HS-27A (cell line): ENCODE measurements around the gene NAGLU.
"Not testable (repeated sequence)": the region's sequence is repeated elsewhere in the genome, so short reads cannot be mapped to it uniquely, and the experiment has no call there.

Experiments used
- DNase-seq: peaks from one replicate; pipeline ENCODE4 v3.0.0-alpha.2; 2012; ENCODE audit warnings: low read depth, missing footprints

NAGLU gene

DNA sequence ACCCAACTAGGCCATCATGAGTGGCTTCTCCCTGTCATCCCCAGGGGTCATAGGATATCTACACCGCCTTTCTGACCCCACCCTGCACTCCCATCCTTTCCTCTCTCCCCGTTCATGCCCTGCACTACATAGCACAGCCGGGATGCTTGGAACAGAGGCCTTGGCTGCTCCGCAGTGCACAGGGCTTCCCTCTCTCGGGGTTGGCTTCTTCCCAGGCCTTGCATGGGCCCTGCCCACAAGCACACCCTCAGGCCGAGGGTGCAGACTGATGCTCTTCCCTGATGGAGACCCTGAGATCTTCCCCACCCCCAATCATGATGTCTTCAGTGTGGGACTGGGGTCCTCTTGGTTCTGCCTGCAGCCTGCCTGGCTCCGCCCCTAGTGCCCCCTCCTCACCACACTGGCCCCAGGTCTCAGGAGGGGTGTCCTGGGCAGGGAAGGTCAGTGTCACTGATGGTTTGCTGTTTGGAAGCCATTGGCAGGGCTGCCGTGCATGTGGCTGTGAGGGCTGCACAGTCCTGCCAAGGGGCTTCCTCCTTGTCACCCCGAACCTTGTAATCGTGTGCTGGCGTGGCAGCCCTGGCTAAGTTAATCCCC, 14.3 kb upstream of the NAGLU start:
- no peak for DNase-seq

GRCh38 chr17:42522263-42522790, 13.7 kb upstream of the NAGLU start:
- no peak for DNase-seq

- no peak for DNase-seq
These were observed 13.2 kb upstream of the NAGLU start for GRCh38 chr17:42522798-42523278.

DNA sequence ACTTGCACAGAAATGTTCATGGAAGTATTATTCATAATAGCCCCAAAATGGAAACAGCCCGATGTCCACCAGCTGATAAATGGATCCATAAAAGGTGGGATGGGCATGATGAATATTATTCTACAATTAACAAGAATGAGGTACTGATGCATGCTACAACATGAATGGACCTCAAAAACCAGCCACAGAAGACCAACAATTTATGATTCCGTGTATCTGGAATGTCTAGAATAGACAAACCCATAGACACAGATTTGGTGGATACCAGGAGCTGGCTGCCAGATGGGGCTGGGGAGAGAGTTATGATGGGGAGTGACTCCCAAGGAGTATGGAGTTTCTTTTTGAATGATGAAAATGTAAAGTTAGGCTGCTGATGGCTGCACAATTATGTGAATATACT, 10.8 kb upstream of the NAGLU start:
- no peak for DNase-seq

DNA sequence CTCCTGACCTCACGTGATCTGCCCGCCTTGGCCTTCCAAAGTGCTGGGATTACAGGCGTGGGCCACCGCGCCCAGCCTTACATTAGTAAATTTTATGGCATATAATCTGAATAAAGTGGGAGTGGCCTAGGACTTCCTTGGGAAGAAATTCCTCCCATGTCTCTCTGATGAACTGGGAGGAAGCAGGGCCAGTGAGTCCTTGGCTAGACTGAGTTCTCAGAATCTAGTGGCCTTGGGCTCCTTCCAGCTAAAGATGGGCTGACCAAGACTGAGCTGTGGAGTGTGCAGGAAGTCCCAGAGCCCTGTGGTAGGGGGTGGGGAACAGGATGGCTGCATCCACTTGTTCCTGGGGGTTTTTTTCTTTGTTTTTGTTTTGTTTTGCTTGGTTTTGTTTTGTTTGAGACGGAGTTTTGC, 10.0 kb upstream of the NAGLU start:
- no peak for DNase-seq

DNA sequence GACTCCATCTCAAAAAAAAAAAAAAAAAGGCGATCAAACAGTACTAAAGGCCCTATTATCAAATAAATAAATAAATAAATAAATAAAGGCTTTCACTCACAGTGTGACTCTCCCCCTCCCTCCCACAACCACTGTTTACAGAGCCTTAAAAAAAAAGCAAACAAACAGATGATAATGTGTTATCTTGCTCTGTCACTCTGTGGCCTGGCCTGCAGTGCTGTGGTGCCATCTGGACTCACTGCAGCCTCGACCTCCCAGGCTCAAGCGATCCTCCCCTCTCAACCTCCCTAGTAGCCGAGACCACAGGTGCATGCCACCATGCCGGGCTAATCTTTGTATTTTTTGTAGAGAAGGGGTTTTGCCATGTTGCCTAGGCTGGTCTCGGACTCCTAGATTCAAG, 8.1 kb upstream of the NAGLU start:
- DNase-seq, result no peak

- no peak for DNase-seq
These were observed 7.0 kb upstream of the NAGLU start for GRCh38 chr17:42529061-42529460.

DNA sequence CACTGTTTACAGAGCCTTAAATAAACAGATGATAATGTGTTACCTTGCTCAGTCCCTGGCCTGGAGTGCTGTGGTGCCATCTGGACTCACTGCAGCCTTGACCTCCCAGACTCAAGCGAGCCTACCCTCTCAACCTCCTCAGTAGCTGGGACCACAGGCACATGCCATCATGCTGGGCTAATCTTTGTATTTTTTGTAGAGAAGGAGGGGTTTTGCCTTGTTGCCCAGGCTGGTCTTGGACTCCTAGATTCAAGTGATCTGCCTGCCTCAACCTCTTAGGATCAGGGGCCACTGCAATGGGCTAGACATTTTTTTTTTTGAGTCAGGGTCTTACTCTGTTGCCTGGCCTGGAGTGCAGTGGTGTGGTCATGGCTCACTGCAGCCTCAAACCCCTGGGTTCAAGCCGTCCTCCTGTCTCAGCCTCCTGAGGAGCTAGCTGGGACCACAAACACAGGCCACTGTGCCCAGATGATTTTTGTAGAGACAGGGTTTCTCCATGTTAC, 5.0 kb upstream of the NAGLU start:
- DNase-seq, result no peak

DNA sequence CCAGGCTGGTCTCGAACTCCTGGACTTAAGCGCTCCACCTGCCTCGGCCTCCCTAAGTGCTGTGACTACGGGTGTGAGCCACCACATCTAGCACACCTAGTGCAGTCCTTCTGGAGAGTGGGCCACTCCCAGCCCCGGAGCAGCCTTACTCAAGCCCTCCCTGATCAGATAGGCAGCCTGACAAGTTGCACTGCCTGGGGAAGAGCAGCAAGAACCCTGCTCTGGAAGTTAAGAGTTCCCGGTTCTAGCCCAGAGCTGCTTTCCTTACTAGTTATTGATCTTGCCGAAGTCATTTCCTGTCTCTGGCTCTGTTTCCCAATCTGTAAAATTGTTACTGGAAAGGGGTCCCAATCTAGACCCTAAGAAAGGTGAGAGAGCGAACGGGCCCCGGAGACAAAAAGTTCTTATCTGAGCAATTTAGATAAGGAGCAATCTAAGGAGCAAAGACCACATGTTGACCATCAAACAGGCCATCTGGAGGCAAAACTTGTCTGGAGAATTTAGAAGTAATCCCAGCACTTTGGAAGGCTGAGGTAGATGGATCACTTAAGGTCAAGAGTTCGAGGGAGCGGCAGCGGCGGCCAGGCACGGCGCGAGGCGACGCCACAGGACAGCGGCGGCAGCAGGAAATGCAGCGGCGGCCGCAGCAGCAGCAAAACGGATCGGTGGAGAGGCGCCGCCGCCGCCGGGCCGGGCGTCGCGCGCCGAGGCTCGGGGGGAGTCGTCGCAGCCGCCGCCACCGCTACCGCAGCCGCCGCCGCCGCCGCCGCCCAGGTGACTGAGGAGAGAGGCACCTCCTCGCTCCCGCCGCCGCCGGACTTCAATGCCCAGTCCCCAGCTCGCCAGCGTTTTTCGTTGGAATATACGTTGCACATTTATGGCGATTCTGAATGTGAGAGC, 4.3 kb upstream of the NAGLU start:
- DNase-seq, result no peak

DNA sequence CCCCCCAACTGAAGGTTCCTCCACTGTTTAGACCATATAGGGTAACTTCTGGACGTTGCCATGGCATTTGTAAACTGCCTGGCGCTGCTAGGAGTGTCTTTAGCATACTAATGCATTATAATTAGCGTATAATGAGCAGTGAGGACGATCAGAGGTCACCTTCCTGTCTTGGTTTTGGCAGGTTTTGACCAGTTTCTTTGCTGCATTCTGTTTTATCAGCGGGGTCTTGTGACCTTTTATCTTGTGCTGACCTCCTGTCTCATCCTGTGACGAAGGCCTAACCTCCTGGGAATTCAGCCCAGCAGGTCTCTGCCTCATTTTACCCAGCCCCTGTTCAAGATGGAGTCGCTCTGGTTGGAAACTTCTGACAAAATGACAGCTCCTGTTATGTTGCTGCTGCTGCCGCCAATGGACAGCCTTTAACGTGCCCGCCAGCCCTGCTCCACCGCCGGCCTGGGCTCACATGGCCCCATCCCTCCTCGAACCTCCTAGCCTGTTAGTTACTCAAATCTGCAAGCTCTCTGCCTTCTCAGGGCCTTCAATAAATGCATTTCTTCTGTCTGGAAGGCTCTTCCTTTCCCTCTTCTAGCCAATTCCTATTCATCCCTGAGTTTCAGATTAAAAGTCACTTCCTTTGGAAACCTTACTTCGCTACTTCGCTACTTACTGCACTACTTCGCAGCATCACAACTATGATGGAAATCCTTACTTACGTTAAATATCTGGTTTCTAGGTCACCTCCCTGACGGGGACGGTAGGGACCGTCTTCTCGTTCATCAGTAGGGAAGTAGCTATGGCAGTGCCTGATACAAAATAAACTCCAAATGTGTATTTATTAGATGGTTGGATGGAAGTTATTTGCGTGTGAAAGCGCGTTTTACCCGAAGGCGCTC, 640 bp upstream of the NAGLU start:
- DNase-seq, result no peak

GRCh38 chr17:42536372-42537155, 523 bp downstream of the NAGLU start:
- DNase-seq, result no peak

GRCh38 chr17:42537156-42537805, 1.2 kb downstream of the NAGLU start:
- no peak for DNase-seq

- no peak for DNase-seq
These were observed 1.9 kb downstream of the NAGLU start for GRCh38 chr17:42537826-42538451.

DNA sequence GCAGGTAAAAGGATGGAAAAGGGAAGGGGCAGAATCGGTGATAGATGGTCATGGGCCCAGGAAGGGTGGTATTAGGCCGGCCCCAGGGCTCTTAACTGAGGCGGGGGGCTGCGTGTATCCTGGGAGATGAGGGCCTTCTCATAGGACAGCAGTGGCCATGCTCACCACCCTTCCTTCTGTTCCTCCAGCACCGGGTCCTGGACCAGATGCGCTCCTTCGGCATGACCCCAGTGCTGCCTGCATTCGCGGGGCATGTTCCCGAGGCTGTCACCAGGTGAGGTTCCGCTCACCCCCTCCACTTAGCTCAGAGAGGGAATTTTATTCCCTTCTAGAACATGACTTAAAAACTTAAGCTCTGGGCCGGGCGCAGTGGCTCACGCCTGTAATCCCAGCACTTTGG, 2.4 kb downstream of the NAGLU start:
- DNase-seq, result no peak

- not testable (repeated sequence) for DNase-seq
These were observed 4.5 kb downstream of the NAGLU start for GRCh38 chr17:42540558-42540957.

DNA sequence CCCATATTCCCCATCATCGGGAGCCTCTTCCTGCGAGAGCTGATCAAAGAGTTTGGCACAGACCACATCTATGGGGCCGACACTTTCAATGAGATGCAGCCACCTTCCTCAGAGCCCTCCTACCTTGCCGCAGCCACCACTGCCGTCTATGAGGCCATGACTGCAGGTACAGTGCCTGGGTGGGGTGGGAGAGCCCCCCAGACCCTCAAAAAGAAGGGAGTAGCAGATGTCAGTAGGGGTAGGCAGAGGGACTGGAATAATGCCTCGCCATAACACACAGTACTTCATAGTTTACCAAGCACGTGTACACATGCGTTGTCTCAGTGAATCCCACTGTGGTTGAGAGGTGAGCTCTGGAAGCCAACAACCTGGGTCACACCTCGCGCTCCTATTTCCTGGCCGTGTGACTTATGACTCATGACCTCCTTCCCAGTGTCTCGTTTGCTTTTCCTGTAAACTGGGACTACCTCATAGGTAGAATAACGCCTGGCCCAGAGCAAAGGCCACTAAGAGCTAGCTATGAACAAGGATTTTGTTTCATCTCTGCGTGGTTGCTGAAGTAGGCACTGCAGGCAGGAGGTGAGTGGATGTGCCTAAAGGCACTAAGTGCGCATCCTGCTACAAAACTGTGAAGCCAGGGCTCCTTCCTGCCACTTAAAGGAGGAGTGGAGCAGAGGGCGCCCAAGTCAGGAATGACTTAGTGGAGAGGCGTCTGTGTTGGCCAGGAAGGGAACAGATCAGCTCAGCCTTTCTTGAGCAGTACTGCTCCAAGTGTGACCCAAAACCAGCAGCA, 5.2 kb downstream of the NAGLU start:
- no peak for DNase-seq

DNA sequence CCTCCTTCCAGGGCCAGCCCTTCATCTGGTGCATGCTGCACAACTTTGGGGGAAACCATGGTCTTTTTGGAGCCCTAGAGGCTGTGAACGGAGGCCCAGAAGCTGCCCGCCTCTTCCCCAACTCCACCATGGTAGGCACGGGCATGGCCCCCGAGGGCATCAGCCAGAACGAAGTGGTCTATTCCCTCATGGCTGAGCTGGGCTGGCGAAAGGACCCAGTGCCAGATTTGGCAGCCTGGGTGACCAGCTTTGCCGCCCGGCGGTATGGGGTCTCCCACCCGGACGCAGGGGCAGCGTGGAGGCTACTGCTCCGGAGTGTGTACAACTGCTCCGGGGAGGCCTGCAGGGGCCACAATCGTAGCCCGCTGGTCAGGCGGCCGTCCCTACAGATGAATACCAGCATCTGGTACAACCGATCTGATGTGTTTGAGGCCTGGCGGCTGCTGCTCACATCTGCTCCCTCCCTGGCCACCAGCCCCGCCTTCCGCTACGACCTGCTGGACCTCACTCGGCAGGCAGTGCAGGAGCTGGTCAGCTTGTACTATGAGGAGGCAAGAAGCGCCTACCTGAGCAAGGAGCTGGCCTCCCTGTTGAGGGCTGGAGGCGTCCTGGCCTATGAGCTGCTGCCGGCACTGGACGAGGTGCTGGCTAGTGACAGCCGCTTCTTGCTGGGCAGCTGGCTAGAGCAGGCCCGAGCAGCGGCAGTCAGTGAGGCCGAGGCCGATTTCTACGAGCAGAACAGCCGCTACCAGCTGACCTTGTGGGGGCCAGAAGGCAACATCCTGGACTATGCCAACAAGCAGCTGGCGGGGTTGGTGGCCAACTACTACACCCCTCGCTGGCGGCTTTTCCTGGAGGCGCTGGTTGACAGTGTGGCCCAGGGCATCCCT, 7.4 kb downstream of the NAGLU start:
- DNase-seq, result no peak

DNA sequence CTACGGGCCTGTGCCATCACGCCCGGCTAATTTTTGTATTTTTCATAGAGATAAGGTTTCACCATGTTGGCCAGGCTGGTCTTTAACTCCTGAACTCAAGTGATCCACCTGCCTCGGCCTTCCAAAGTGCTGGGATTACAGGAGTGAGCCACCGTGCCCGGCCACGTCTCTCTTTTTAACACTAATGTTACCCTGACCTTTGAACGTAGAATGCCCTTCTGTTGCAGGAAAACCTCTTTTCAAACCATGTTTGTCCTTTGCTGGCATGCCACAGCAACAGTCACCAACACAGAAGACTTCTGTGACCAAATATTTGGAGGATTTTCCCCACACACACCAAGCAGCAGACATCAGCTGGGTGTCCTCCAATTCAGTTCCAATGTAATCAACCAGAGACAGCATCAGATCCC, 8.8 kb downstream of the NAGLU start:
- no peak for DNase-seq
